ENCODE results near the gene SLC48A1. TPM values are rescaled to one million over a fixed set of nuclear protein-coding genes. Genes with fewer than 3 reads are reported as not detected.

SLC48A1 gene
- total RNA-seq, 2 experiments from 2014 or later, result 4.5 to 5.8 TPM

DNA sequence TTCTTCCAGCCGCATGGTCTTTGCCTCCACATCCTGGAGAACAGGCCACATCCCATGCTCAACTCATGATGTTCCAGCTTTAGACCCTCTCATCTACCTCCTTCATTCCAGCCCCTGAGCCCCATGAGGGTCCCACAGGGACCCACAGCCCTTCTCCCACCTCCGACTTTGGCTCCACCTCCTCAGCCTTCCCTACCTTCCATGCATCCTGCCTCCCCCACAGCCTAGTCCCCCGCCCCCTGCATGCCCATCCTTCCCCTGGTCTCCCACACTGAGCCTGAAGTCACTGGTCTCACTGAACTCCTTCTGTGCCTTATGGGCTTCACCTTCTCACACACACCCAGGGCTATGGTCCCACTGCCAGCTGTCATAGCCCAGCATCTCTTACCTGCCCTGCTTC is 24.1 kb upstream of the SLC48A1 start:
- ATAC-seq (ENCODE audit: poor library complexity) (no peak), DNase-seq (no peak)
- H3K4me1 ChIP-seq (ENCODE audit: insufficient read depth, low read length), result peaks cover 7% of the 10 kb centered on the region
- Mint-ChIP-seq H3K4me3 (no peak overlapping the region), H3K36me3 (ENCODE audit: low read depth) (no peaks in the 10 kb centered on the region), H3K27ac (no peak overlapping the region), H3K9me3 (no peaks in the 10 kb centered on the region), H3K4me1 (ENCODE audit: low read depth) (no peaks in the 10 kb centered on the region), H3K27me3 (no peaks in the 10 kb centered on the region)
- H3K27ac ChIP-seq (ENCODE audit: low read depth in 1 of 2, low read length in 2 of 2), result no peak overlapping the region
- no peaks in the 10 kb centered on the region for H3K27me3 ChIP-seq (ENCODE audit: control insufficient read depth in 1 of 2, insufficient read depth in 2 of 2, low read length in 2 of 2)
- TF ChIP-seq, protein P1, sequence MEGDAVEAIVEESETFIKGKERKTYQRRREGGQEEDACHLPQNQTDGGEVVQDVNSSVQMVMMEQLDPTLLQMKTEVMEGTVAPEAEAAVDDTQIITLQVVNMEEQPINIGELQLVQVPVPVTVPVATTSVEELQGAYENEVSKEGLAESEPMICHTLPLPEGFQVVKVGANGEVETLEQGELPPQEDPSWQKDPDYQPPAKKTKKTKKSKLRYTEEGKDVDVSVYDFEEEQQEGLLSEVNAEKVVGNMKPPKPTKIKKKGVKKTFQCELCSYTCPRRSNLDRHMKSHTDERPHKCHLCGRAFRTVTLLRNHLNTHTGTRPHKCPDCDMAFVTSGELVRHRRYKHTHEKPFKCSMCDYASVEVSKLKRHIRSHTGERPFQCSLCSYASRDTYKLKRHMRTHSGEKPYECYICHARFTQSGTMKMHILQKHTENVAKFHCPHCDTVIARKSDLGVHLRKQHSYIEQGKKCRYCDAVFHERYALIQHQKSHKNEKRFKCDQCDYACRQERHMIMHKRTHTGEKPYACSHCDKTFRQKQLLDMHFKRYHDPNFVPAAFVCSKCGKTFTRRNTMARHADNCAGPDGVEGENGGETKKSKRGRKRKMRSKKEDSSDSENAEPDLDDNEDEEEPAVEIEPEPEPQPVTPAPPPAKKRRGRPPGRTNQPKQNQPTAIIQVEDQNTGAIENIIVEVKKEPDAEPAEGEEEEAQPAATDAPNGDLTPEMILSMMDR (IDR thresholded peaks at IDR 0.05), result no peak
- CTCF ChIA-PET, result no interaction called here
- no peaks in the 10 kb centered on the region for H3K9me3 ChIP-seq (ENCODE audit: control insufficient read depth in 1 of 2, insufficient read depth in 1 of 2, low read length in 2 of 2)
- intact Hi-C loops (cut with DNase I, micrococcal nuclease), result no loop called here
- POLR2A ChIA-PET, result interaction anchor here (1.8 kb wide), 1 partner anchor 18 kb away, joined by 4 read pairs; no protein-coding TSS in a partner anchor
- no peak overlapping the region for H3K4me3 ChIP-seq (ENCODE audit: low read length)
- H3K36me3 ChIP-seq (ENCODE audit: insufficient read depth, low read length), result no peaks in the 10 kb centered on the region

DNA sequence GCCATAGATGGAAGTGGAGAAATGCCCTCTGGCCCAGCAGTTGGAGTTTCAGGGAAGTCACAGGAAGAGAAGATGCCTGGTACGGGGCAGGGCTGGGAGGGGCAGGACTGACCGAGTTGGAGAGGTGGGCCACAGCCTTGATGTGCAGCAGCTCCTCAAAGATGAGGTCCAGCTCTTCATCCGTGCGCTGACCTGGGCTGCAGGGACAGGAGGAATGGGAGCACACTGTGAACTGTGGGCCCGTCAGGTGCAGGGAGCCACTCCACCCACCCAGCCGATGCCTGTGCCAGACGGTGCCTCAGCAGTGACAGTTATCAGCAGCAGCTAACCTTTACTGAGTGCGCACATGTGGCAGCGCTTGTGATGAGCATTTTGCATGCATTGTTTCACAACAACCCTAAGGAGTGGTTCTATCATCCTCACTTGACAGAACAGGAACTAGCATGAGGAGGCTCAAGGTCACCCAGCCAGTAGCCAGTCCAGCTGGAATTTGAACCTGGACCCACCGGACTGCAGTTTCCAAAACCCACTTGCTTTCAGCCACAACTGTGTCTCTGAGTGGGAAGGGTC is 22.7 kb upstream of the SLC48A1 start:
- TF ChIP-seq, protein P1 (IDR thresholded peaks at IDR 0.05), result no peak
- ATAC-seq (ENCODE audit: poor library complexity), result no peak

DNA sequence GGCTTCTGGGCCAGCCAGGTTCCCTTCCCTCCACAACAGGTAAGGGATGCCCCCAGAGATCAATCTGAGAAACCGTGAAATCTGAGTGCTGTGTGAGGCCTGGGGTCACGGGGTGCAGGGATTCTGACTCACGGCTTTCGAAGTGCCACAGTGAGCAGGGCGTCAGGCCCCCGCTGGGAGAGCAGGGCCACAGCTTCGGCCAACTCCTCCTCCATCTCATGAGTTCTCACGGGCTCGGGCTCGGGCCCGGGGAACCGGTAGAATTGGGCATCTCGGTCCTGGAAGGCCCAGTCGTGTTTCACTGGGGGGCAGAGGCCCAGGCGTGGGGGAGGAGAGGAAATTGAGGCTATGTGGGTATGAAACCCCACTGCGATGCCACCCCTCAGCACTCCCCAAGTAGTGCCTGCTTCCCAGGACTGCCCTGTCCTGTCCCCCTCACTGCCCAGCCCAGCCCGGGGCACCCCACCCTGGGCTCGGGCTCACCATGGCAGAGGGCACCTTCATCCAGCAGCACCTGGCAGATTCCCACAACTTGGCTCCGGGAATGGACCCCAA is 22.0 kb upstream of the SLC48A1 start:
- Histone ChIP-seq H3K27me3 (ENCODE audit: control insufficient read depth in 1 of 2, insufficient read depth in 2 of 2, low read length in 2 of 2) (no peaks in the 10 kb centered on the region), H3K36me3 (ENCODE audit: insufficient read depth, low read length) (no peaks in the 10 kb centered on the region), H3K9me3 (ENCODE audit: control insufficient read depth in 1 of 2, insufficient read depth in 1 of 2, low read length in 2 of 2) (no peaks in the 10 kb centered on the region), H3K4me1 (ENCODE audit: insufficient read depth, low read length) (peaks cover 17% of the 10 kb centered on the region), H3K4me3 (ENCODE audit: low read length) (no peak overlapping the region), H3K27ac (ENCODE audit: low read depth in 1 of 2, low read length in 2 of 2) (no peak overlapping the region)
- Mint-ChIP-seq H3K4me1 (ENCODE audit: low read depth) (peaks cover 10% of the 10 kb centered on the region), H3K9me3 (no peaks in the 10 kb centered on the region), H3K4me3 (no peak overlapping the region), H3K27ac (no peak overlapping the region), H3K36me3 (ENCODE audit: low read depth) (no peaks in the 10 kb centered on the region), H3K27me3 (no peaks in the 10 kb centered on the region)
- DNase-seq (no peak), ATAC-seq (ENCODE audit: poor library complexity) (no peak)
- intact Hi-C loops (cut with DNase I, micrococcal nuclease), result no loop called here
- CTCF ChIA-PET, result no interaction called here
- POLR2A ChIA-PET, result interaction anchor here (0.6 kb wide), 1 partner anchor 30 kb away, joined by 5 read pairs; no protein-coding TSS in a partner anchor
- TF ChIP-seq, protein P1 (IDR thresholded peaks at IDR 0.05), result no peak

More for the DNA sequence above, 22.7 kb upstream of the SLC48A1 start:
- Histone ChIP-seq H3K4me3 (ENCODE audit: low read length) (no peak overlapping the region), H3K4me1 (ENCODE audit: insufficient read depth, low read length) (peaks cover 10% of the 10 kb centered on the region), H3K36me3 (ENCODE audit: insufficient read depth, low read length) (no peaks in the 10 kb centered on the region), H3K9me3 (ENCODE audit: control insufficient read depth in 1 of 2, insufficient read depth in 1 of 2, low read length in 2 of 2) (no peaks in the 10 kb centered on the region), H3K27me3 (ENCODE audit: control insufficient read depth in 1 of 2, insufficient read depth in 2 of 2, low read length in 2 of 2) (no peaks in the 10 kb centered on the region), H3K27ac (ENCODE audit: low read depth in 1 of 2, low read length in 2 of 2) (no peak overlapping the region)
- Mint-ChIP-seq H3K9me3 (no peaks in the 10 kb centered on the region), H3K36me3 (ENCODE audit: low read depth) (no peaks in the 10 kb centered on the region), H3K27me3 (no peaks in the 10 kb centered on the region), H3K4me3 (no peak overlapping the region), H3K27ac (no peak overlapping the region), H3K4me1 (ENCODE audit: low read depth) (peaks cover 3% of the 10 kb centered on the region)
- intact Hi-C loops (cut with DNase I, micrococcal nuclease), result no loop called here
- ChIA-PET POLR2A (interaction anchor here (0.6 kb wide), 1 partner anchor 29 kb away, joined by 5 read pairs; no protein-coding TSS in a partner anchor), CTCF (no interaction called here)
- no peak for DNase-seq
